Left ventricle myocardium inferior (tissue), 1 donor: ENCODE results near the gene NRP2. TPM values are rescaled to one million over a fixed set of nuclear protein-coding genes. Genes with fewer than 3 reads are reported as not detected.

Source experiments
- DNase-seq: peaks from one replicate; pipeline ENCODE4 v3.0.0-alpha.2; 2020
- H3K27ac ChIP-seq: fragments of 200-600 bp; replicated peaks from 2 replicates; pipeline ENCODE4 v1.8.0; 2021
- H3K27me3 ChIP-seq: fragments of 200-600 bp; 2 replicates; pipeline ENCODE4 v1.8.0; 2021; ENCODE audit warnings: low read depth
- H3K36me3 ChIP-seq: fragments of 200-600 bp; 2 replicates; pipeline ENCODE4 v1.8.0; 2021
- H3K4me1 ChIP-seq: fragments of 200-600 bp; 2 replicates; pipeline ENCODE4 v1.8.0; 2021
- H3K4me3 ChIP-seq: fragments of 200-600 bp; 2 replicates; pipeline ENCODE4 v1.8.0; 2021; ENCODE audit warnings: mild to moderate bottlenecking, moderate library complexity
- H3K9me3 ChIP-seq: fragments of 200-600 bp; replicated peaks from 2 replicates; pipeline ENCODE4 v1.8.0; 2021
- CTCF ChIP-seq: fragments of 200-600 bp; IDR thresholded peaks from 2 replicates; pipeline ENCODE4 v1.8.0; 2021; ENCODE audit warnings: antibody characterized with exemption, mild to moderate bottlenecking, borderline replicate concordance
- intact Hi-C: fragments of 100-400 bp; cut with micrococcal nuclease; formaldehyde crosslinking; loops from one replicate; pipeline ENCODE4 v1.11.0; 2022
- total RNA-seq: library from RNA; stranded (reverse); fragmentation: NEBNext Ultra II Directional; extraction: Animal tissue kit (Norgen Biotek cat#: 25700); gene quantifications from one replicate; pipeline ENCODE4 v1.2.1, GENCODE V29; 2021
- donor health status: DM: no; HTN: yes; CAD: no; lungs with severe emphysema.

NRP2 gene
- total RNA-seq, 1 donor from 2014 or later, result 7.6 TPM

DNA sequence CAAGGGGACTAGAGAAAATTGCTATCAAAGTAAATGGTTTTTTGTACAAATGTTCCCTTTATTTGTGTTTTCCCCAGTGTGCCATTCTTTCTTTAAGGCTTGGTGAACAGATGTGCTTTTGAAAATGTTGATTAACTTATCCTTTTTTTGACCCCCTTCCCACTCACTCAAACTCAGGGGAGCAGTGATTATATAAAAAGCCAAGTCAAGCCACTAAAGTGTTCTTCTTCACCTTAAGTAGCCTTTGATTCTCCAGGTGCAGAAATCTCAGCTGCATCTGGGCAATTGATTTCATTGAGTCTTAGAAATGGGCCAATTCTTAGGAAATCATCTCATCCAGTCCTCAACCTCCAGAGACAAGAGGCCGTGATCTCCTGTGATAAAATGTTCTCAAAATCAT, 107.6 kb downstream of the NRP2 start:
- no peak for TF ChIP-seq CTCF
- Histone ChIP-seq H3K9me3 (no peaks in the 10 kb centered on the region), H3K4me3 (no peak overlapping the region), H3K36me3 (peaks cover under 1% of the 10 kb centered on the region), H3K4me1 (no peaks in the 10 kb centered on the region), H3K27ac (no peak overlapping the region), H3K27me3 (peaks cover 12% of the 10 kb centered on the region)
- intact Hi-C loops, result no loop called here
- no peak for DNase-seq

DNA sequence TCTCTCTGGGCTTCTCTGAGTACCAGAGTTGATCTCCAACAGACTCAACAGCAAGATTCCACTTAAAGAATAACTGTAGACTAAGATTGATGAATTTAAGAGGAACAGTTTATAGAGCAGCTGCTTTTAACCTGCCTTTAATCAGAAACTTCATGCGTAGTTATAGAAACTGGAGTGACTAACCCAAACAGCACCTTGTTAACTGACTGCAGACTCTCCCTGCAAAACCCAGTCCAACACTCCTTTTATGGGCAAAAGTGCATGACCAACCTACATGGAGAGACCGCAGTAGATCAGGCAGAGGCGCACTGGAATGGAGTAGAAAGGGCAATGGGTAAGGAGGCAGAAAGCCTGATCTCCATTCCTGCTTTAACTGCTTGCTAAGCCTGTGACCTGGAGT, 110.6 kb downstream of the NRP2 start:
- intact Hi-C loops, result no loop called here
- Histone ChIP-seq H3K36me3 (peaks cover 4% of the 10 kb centered on the region), H3K4me3 (no peak overlapping the region), H3K27me3 (no peaks in the 10 kb centered on the region), H3K9me3 (peaks cover 8% of the 10 kb centered on the region), H3K27ac (no peak overlapping the region), H3K4me1 (no peaks in the 10 kb centered on the region)
- no peak for TF ChIP-seq CTCF
- no peak for DNase-seq

- H3K36me3 ChIP-seq, result peaks cover 10% of the 10 kb centered on the region
- H3K27ac ChIP-seq, result no peak overlapping the region
- H3K4me3 ChIP-seq, result no peak overlapping the region
- H3K4me1 ChIP-seq, result peaks cover 11% of the 10 kb centered on the region
- TF ChIP-seq CTCF, result no peak
- H3K27me3 ChIP-seq, result no peaks in the 10 kb centered on the region
- H3K9me3 ChIP-seq, result peaks cover 23% of the 10 kb centered on the region
- no peak for DNase-seq
- intact Hi-C loops, result no loop called here
Observed at GRCh38 chr2:205796805-205797313, 114.6 kb downstream of the NRP2 start.

DNA sequence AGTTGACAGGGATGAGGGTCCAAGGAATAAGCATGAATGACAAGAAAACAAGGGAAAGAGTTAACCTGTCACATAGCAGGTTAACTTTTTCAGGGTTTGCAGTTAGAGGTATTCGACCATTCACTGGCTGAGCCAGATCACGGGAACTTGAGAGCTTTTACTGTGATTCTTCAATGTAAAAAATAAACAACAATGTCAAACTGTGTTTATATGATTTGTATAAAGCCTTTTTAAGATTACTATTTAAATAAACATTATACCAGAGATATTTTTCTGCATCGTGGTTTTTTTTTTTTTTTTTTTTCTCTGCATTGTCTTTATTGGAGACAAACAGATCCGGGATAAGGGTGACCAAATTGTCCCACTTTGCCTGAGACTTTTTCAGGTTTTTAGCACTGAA, 115.6 kb downstream of the NRP2 start:
- no peak overlapping the region for H3K4me3 ChIP-seq
- H3K36me3 ChIP-seq, result peaks cover 10% of the 10 kb centered on the region
- intact Hi-C loops, result no loop called here
- H3K4me1 ChIP-seq, result peaks cover 11% of the 10 kb centered on the region
- DNase-seq, result no peak
- H3K27me3 ChIP-seq, result no peaks in the 10 kb centered on the region
- TF ChIP-seq CTCF, result no peak
- no peak overlapping the region for H3K27ac ChIP-seq
- peaks cover 23% of the 10 kb centered on the region for H3K9me3 ChIP-seq

DNA sequence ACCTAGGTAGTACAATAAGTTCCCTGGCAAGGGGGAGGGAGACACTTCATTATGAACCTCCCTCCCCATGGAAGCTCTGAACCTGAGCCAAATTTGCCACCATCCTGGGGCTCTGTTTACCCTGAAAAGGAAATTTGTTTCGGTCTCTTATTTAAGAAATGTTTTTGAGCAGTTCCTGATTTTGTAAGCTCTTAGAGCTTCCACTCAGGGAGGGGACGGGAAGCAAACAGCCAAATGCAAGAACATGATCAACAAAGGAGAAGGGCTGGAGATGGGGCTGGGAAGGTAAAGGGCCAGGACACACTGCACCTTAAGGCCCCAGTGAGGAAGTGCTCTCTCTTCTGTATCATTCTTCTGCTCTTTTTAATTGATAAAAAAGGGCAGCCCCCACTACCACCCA, 117.9 kb downstream of the NRP2 start:
- no peak overlapping the region for H3K27ac ChIP-seq
- no peaks in the 10 kb centered on the region for H3K27me3 ChIP-seq
- no peak overlapping the region for H3K4me3 ChIP-seq
- intact Hi-C loops, result no loop called here
- no peak for DNase-seq
- TF ChIP-seq CTCF, result no peak
- peaks cover 11% of the 10 kb centered on the region for H3K4me1 ChIP-seq
- H3K36me3 ChIP-seq, result peaks cover 6% of the 10 kb centered on the region
- peaks cover 23% of the 10 kb centered on the region for H3K9me3 ChIP-seq
